GM12873 (cell line): ENCODE results near the gene POMT1.

ENCODE experiments used
- CTCF ChIP-seq: IDR thresholded peaks from 2 replicates; pipeline ENCODE4 v1.5.1; 2012; ENCODE audit warnings: low read depth, mild to moderate bottlenecking, moderate library complexity, low read length, control low read depth; ENCODE audit not compliant: insufficient read depth; ENCODE audit errors: missing control alignments

The POMT1 gene

GRCh38 chr9:131467214-131467935 lies 35.3 kb upstream of the POMT1 start:
- no peak for TF ChIP-seq CTCF

GRCh38 chr9:131468031-131468430 lies 34.7 kb upstream of the POMT1 start:
- TF ChIP-seq CTCF, result no peak

GRCh38 chr9:131469356-131469755 lies 33.4 kb upstream of the POMT1 start:
- no peak for TF ChIP-seq CTCF

- no peak for TF ChIP-seq CTCF
These were observed 32.8 kb upstream of the POMT1 start for GRCh38 chr9:131469951-131470350.

GRCh38 chr9:131470581-131470991 lies 32.1 kb upstream of the POMT1 start:
- TF ChIP-seq CTCF, result no peak

- no peak for TF ChIP-seq CTCF
These were observed 29.4 kb upstream of the POMT1 start for GRCh38 chr9:131473198-131473885.

- TF ChIP-seq CTCF, result no peak
These were observed 28.8 kb upstream of the POMT1 start for GRCh38 chr9:131473891-131474290.
